Stimulated activated CD8-positive, alpha-beta memory T cell treated with anti-CD3 and anti-CD28 coated beads, Interleukin-4, amount 100 ng/mL, for 48 hours (primary cell): ENCODE results near the gene CPNE2.
"Not testable (repeated sequence)": the region's sequence is repeated elsewhere in the genome, so short reads cannot be mapped to it uniquely, and the experiment has no call there.

ENCODE experiments used
- DNase-seq: peaks from one replicate; pipeline ENCODE4 v3.0.0-alpha.2; 2020

CPNE2 gene

GRCh38 chr16:57070424-57070823, 22.0 kb upstream of the CPNE2 start:
- DNase-seq = no peak

DNA sequence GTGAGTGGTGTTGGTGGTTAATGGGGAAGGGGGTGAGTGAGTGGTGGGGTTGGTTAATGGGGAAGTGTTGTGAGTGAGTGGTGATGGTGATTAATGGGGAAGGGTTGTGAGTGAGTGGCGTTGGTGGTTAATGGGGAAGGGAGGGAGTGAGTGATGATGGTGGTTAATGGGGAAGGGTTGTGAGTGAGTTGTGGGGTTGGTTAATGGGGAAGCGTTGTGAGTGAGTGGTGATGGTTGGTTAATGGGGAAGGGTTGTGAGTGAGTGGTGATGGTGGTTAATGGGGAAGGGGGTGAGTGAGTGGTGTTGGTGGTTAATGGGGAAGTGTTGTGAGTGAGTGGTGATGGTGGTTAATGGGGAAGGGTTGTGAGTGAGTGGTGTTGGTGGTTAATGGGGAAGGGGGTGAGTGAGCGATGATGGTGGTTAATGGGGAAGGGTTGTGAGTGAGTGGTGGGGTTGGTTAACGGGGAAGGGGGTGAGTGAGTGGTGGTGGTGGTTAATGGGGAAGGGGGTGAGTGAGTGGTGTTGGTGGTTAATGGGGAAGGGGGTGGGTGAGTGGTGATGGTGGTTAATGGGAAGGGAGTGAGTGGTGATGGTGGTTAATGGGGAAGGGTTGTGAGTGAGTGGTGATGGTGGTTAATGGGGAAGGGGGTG, 21.2 kb upstream of the CPNE2 start:
- DNase-seq = not testable (repeated sequence)

DNA sequence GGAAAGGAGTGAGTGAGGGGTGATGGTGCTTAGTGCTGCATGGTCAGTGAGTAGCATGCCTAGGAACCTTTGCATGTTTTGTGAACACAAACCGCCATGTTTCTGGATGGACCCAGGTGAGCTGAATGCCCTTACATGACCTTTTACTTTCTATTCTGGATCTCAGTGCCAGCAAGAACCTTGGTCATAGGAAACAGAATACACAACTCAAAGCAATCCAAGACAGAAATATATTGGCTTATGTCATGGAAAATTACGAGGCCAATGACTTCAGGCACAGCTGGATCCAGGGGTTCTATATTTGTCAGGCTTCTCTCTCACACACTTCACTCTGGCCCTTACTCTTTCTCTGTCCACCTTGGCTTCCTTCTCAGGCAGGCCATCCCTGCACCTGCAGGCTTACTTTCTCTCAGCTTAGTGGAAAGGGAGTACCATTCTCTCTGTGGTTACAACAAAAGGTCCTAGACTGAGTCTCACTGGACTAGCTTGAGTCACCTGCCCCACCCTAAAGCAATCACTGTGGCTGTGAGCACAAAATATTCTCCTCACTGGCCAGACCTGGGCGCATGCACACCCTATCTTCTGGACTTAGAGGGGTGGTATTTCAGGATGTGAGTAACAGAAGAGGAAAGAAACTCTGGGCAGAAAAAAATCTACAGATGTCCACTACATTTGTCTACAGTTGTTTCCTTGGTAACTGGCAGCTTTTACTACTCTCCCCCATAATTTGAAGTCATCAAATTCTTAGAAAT, 20.4 kb upstream of the CPNE2 start:
- DNase-seq = no peak

- no peak for DNase-seq
Measured at GRCh38 chr16:57072616-57073275, 19.6 kb upstream of the CPNE2 start.

- DNase-seq = no peak
Measured at GRCh38 chr16:57077714-57078113, 14.7 kb upstream of the CPNE2 start.

DNA sequence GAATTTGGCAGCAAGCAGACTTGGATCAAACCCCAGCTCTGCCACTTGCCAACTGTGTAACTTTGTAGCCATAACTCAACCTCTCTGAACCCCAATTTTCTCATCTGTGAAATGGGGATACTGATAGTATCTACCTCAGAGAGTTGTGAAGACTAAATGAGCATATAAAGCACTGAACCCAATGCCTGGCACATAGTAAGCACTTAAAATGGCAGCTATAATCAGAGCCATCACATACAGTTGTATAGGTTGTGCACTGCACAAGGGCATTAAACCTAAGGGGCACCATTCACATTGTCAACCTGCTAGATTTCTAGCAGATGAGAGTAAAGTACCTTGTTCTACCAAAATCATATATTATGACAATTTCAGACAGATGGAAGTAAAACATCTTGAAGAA, 10.6 kb upstream of the CPNE2 start:
- no peak for DNase-seq

DNA sequence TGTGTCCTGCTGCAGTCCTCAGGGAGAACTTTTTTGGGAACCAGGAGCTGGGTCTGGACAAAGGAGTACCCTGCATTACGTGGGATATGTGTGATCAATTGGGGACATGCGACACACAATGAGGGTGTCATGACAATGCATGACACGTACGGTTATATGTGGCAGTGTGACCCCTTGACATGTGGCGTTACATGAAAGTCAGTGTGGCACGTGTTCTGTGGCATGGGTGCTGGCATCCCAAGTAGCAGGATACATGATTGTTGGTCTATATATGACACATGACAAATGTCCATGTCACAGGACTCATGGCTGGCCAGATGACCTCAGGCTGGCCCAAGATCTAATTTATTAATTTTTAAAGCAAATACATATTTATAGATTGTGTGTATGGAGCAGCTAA, 9.7 kb upstream of the CPNE2 start:
- DNase-seq = no peak

- DNase-seq = no peak
Measured at GRCh38 chr16:57083485-57084126, 8.8 kb upstream of the CPNE2 start.

DNA sequence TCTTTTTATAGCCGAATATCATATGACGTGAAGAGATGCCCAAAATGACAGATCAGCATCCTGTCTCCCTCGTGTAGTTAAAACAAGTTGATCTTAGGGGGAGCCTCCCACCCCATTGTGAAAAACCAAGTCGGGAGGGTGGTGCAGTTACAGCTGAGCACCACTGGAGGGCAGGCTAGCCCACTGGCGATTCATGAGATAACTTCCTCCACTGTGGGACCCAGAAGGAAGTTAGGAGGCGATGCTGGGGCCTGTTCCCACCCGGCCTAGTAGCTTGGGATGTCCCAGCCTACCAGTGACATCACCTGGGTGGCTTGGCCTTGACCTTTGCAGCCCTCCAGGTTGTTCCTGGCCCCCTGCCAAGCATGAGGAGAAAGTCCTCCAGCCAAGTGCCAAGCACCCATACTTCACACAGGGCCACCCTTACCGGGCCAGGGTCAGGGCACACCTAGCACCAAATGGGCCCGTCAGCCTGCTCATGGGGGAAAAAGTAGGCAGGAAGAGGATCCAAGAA, 8.1 kb upstream of the CPNE2 start:
- DNase-seq = peak; percentile 82

DNA sequence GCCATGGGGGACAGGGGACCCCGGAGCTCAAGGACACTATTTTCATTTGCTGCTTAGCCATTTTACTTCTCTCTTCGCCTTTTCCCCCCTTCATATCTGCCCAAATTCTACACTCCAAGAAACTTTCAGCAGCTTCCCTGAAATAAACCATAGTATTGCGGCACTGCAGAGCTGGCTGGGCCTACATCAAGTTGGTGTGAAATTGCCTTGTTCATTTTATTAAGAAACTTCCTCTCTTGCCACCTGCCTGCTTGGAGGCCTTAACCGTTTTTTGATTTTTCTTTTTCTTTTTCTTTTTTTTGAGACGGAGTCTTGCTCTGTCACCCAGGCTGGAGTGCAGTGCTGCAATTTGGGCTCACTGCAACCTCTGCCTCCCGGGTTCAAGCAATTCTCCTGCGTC, 7.4 kb upstream of the CPNE2 start:
- DNase-seq = no peak

- DNase-seq = no peak
Measured at GRCh38 chr16:57087003-57087402, 5.4 kb upstream of the CPNE2 start.

DNA sequence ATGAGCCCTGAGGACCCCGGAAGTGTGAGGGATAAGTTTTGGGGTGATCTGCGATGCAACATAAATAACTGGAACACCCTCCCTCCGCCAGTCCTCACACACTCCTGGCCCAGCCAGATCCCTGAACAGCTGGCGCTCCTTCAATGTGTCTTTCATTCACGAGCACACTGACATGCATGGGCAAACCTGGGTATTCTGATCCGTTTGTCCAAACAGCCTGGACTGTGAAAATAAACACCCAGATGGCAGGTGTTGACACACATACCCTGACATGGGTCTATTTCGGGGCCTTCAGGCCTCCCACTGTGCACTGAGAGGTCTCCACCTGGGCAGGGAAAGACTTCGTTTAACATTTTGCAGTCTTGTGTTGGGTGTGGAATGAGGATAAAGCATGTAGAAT, 3.0 kb upstream of the CPNE2 start:
- no peak for DNase-seq

DNA sequence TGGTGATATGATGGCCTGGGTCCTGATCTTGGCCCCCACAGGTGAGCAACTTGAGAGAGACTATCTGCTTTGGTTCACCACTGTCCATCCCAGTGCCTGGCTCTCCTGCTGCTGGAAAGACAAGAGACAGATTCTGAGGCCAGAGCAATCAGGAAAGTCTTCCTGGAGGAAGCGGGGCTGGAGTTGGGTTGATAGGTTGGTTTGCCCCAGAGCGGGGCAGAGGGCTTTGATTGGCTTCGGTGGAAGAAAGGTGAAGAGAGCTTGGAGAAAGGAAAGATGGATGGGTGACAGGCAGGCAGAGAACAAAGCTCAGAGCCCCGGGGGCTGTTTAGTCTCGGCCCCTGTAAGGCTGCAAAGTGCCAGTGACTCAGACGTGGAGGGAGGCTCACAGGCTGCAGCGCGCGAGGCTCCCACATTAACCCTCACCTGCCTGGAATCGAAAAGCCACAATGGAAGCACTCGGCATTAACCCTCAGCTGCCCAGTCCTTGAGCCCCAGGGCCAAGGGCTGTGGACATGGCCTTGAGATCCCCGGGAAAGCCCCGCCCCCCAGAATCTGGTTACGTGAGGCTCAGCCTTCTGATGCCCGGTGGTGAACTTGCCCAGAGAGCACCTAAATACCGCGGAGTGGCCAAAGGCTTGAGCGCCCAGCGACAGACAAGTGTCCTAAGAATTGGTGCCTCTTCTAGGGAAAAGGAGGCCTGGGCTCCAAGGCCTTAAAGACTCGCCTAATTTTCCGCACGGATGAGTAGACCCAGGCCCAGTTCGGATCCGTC, 996 bp upstream of the CPNE2 start:
- no peak for DNase-seq

- peak; percentile 66 for DNase-seq
Measured at GRCh38 chr16:57092786-57093411, 516 bp downstream of the CPNE2 start.

GRCh38 chr16:57093666-57094564, 1.5 kb downstream of the CPNE2 start:
- no peak for DNase-seq

GRCh38 chr16:57094911-57095310, 2.5 kb downstream of the CPNE2 start:
- DNase-seq = no peak

GRCh38 chr16:57096192-57096591, 3.8 kb downstream of the CPNE2 start:
- no peak for DNase-seq

GRCh38 chr16:57096793-57097192, 4.4 kb downstream of the CPNE2 start:
- no peak for DNase-seq

- no peak for DNase-seq
Measured at GRCh38 chr16:57098188-57098841, 5.9 kb downstream of the CPNE2 start.

DNA sequence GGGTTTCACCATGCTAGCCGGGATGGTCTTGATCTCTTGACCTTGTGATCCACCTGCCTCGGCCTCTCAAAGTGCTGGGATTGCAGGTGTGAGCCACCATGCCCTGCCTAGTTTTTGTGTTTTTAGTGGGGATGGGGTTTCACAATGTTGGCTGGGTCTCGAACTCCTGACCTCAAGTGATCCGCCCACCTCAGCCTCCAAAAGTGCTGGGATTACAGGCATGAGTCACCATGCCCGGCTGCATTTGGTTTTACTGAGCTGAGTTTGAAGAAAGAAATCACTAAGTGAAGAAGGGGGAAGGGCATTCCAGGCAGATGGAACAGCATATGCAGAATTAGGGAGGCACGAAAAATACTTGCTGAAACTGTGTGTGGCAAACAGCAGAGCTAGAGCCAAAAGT, 7.6 kb downstream of the CPNE2 start:
- DNase-seq = not testable (repeated sequence)

DNA sequence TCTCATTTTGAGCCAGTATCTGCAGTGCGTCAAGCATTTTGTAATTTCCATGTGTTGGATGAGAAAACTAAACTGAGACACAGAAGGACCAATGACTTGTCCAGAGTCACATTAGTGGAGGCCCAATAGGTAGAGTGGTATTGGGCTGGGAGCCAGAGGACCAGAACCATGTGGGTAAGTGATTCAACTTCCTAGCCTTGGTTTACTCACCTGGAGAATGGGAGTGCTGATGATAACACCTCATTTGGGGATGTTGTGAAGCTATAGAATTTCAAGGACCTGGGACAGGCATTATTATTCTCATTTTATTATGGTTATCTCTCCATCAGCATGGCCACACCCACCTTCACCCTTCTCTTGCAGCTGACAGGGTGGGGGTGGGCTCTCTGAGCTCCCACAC, 8.1 kb downstream of the CPNE2 start:
- DNase-seq = no peak
